UCSD-AML1 (cell line): ENCODE measurements around the gene KRTAP12-1.
"Not testable (repeated sequence)": the region's sequence is repeated elsewhere in the genome, so short reads cannot be mapped to it uniquely, and the experiment has no call there.

Source experiments
- DNase-seq: peaks from one replicate; lab custom pipeline; 2025; ENCODE audit not compliant: unreplicated experiment; lab: John Stamatoyannopoulos, UW

KRTAP12-1 gene

DNA sequence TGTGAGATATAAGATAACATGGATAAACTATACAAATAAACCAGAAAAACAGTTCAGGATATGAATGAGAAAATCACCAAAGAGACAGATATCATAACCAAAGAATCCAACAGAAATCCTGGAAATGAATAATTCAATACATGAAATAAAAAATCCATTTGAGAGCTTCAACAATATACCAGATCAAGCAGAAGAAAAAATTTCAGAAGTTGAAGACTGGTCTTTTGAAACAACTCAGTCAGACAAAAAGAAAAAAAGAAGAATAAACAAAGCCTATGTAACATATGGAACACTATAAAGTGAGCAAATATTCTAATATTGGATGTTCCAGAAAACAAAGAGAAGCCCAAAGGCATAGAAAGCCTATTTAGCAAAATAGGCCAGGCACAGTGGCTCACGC is 10.1 kb downstream of the KRTAP12-1 start:
- no peak for DNase-seq

DNA sequence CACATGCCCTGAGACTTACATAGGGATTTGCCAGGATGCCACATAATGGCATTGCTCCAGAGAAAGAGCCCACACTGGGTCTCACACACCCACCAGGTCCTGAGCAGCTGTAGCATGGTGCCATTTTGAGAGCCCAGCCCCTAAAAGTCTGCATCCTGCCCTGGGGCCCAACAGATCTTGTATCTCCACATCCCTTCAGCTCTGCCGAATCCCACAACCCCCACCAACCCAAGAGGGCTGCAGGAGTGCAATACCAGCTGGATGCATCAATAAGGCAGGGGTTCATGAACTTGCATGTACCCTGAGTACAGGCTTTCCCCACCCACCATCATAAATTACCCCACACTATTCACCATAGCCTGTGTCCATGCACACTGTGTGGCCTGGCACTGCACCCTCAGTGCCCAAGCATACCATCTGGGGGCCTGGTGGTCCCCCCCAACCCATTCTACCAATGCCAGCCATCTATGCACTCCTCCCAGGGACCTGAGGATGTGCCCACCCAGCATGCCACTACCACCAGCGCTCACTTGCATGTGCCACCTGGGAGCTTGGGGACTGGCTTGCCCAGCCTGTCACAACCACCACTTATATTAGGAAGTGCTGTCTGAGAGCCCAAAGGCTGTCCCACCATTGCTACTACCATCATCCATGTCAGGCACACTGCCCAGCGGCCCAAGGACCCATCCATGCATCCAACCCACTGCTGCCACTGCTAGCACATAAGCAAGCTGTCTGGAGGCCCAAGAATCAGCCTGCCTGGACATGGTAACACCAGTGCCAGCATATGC is 11.1 kb downstream of the KRTAP12-1 start:
- no peak for DNase-seq

- no peak for DNase-seq
Measured at GRCh38 chr21:44667612-44668011, 14.4 kb downstream of the KRTAP12-1 start.

DNA sequence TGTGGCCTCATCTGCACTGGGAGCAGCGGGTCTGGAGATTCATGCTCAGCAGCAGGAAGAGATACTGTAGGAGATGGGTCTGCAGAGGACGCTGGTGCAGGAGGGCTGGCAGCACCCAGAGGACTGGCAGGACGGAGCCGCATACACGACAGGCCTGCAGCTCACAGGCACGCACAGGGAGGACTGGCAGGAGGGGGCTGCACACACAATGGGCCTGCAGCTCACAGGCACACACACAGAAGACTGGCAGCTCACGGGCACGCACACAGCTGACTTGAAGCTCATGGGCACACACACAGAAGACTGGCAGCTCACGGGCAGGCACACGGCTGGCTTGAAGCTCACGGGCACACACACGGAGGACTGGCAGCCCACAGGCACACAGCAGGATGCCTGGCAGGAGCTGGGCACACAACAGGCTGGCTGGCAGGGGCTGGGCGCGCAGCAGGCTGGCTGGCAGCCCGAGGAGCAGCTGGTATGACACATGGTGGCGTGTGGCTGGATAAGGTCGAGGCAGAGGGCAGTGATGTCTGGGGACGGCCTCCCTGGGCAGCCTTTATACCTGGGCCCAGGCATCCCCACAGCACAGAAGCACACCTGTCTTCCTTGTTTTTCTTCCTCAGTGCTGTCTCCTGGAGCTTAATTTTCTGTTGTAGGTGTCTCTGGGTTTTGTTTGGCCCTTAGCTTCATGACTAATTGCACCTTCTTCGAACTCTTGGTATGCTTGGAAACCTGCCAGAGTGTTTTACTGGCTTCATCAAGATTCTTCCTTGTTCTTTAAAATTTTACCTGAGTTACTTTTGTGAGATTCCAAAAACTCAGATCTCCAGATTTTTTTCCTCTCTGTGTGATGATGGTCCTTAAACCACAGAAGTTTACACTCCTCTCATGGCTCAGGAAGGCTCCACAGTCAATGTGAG is 15.3 kb downstream of the KRTAP12-1 start, which contains the start of gene KRTAP12-2:
TSS of gene KRTAP12-2 (minus strand) at position 527 of the 920 bp plus-strand sequence. CDS start at position 486, 41 bp downstream.
- no peak for DNase-seq

DNA sequence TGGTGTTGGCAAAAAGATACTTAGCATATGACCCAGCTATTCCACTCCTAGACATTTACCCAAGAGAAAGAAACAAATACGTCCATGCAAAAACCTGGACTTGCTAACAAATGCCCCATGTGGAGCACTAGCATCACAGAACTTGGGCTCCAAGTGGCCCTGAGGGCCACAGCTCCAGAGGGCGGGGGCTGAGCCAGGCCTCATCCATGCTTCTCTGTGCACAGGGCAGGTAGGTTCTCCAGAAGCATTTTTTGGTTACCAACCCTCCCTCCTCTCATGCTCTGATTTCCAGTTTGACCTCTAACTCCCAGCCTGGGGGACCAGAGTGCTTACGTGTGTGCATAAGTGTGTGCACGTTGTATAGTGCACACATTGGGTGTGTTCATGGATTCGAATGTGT is 17.3 kb downstream of the KRTAP12-1 start:
- no peak for DNase-seq

DNA sequence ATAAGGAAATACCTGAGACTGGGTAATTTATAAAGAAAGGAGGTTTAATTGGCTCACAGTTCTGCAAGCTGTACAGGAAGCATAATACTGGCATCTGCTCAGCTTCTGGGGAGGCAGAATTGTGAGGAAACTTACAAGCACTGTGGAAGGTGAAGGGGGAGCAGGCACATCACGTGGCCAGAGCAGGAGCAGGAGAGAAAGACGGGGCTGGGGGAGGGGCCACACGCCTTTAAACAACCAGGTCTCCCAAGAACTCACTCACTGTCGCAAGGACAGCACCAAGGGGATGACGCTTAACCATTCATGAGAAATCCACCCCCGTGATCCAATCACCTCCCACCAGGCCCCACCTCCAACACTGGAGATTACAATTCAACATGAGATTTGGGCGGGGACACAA is 20.4 kb downstream of the KRTAP12-1 start:
- DNase-seq = not testable (repeated sequence)

- DNase-seq = no peak
Measured at GRCh38 chr21:44658913-44659595, 22.9 kb downstream of the KRTAP12-1 start.

DNA sequence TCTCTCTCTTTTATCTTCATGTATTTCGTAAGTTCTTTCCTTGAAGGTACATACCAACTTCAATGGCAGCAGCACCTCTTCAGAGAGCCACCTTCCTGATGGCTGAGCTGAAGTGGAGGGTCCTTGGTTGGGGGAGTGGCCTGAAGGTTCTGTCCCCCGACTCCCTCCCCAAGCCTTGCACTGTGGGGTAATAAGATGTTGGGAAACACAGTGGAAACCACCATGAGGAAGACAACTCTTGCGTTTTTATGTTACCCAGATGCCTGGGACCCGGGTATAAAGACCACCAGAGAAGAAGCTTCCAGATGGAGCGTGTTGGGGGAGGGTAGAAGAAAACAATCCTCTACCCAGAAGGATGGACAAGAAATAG is 23.4 kb downstream of the KRTAP12-1 start:
- no peak for DNase-seq

- DNase-seq = no peak
Measured at GRCh38 chr21:44657635-44658540, 24.1 kb downstream of the KRTAP12-1 start, which contains the start of gene KRTAP12-3. TSS of gene KRTAP12-3 (plus strand) at chr21:44657932. CDS start at chr21:44657980, 48 bp downstream.

DNA sequence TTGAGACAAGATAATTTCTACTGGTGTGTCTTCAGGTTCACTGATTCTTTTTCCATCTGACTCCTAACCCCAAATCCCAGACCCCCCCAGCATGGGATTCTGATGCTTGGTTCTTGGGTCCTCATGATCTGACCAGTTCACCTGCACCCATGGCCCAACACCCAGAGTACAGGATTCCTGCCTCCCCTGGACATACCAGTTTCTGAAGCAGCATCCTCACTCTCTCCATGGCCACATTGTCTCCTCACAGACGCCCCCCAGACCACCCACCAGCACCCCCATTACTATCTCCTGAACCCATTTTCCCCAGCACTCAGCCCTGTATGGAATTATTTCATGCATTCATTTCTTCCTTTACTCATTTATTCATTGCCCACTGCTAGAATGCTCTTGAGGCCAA is 25.1 kb downstream of the KRTAP12-1 start:
- no peak for DNase-seq

GRCh38 chr21:44654576-44655175 is 27.3 kb downstream of the KRTAP12-1 start, which contains the start of gene KRTAP12-4:
TSS of gene KRTAP12-4 (minus strand) at chr21:44654659. CDS start at chr21:44654614, 45 bp downstream.
- no peak for DNase-seq

DNA sequence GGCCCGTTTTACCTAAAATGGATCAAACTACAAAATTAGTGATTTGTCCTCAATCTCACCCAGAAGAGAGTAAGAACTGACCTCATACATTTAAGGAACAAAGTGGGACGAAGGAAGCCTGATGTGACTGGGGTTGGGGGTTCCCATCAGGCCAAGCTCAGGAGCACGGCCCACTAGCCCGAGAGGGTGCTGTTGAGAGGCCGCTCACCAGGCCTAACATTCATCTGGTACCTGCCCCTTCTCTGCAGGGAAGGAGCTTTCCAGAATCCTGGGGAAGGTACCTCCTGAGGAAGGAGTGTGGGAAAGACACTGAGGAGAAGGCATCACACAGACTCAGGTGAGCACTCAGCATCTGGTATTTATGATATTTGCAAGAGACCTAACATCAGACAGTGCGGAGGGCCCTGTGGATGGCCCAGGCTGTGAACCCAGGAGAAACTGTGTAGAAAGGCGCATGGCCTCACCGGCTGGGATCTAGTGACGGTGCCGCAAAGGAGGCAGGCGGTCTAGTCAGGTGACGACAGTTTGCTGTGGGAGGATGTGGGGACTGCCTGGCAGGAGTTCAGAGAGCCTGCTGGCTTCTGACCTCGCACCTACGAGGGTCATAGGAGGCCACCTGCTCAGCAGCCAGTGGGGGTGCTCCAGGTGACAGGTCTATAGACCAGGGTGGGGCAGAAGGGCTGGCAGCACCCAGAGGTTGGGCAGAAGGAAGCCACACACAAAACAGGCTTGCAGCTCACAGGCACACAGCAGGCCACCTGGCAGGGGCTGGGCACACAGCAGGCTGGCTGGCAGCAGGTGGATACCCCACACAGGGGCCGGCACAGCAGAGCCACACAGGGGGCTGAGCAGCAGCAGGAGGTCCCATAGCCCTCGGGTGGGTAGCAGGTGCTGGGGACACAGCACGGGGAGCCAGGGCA is 28.0 kb downstream of the KRTAP12-1 start:
- DNase-seq = no peak

DNA sequence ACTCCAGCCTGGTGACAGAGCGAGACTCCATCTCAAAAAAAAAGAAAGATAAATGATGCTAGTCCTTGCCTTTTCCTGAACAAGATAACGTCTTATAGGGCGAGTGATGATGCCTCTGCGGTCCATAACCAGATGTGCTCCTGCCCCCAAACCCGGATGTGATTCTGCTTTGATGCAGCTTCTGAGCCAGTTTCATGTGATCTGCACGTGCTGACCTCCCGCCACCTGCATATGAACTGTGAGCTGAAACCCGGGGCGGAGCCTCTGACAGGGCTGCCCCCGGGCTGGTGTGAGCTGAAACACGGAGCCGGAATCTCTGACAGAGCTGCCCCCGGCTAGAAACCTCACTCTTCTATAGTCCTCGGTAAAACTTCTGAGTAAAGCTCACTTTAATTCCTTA is 28.8 kb downstream of the KRTAP12-1 start:
- no peak for DNase-seq

GRCh38 chr21:44650973-44651675 is 30.8 kb downstream of the KRTAP12-1 start:
- no peak for DNase-seq

- no peak for DNase-seq
Measured at GRCh38 chr21:44650265-44650972, 31.5 kb downstream of the KRTAP12-1 start.

- DNase-seq = no peak
Measured at GRCh38 chr21:44649521-44650100, 32.4 kb downstream of the KRTAP12-1 start.
